HG03108 (cell line): ENCODE measurements around the gene ANO3.

Experiments used
- ATAC-seq: cut with Tn5 transposase; IDR thresholded peaks from one replicate; pipeline ENCODE4 v1.9.1; 2021; ENCODE audit warnings: moderate library complexity; ENCODE audit not compliant: unreplicated experiment

ANO3 gene

GRCh38 chr11:26353010-26353409 is 21.1 kb downstream of the ANO3 start:
- no peak for ATAC-seq

GRCh38 chr11:26359055-26359454 is 27.1 kb downstream of the ANO3 start:
- no peak for ATAC-seq

GRCh38 chr11:26365284-26365683 is 33.4 kb downstream of the ANO3 start:
- ATAC-seq: no peak

- ATAC-seq: no peak
These were observed 45.7 kb downstream of the ANO3 start for GRCh38 chr11:26377619-26378018.

GRCh38 chr11:26399336-26399735 is 67.4 kb downstream of the ANO3 start:
- no peak for ATAC-seq

- no peak for ATAC-seq
These were observed 78.9 kb downstream of the ANO3 start for GRCh38 chr11:26410706-26411366.

GRCh38 chr11:26412955-26413354 is 81.0 kb downstream of the ANO3 start:
- no peak for ATAC-seq

GRCh38 chr11:26418386-26418912 is 86.5 kb downstream of the ANO3 start:
- ATAC-seq: no peak

GRCh38 chr11:26420331-26420730 is 88.4 kb downstream of the ANO3 start:
- no peak for ATAC-seq

- no peak for ATAC-seq
These were observed 92.3 kb downstream of the ANO3 start for GRCh38 chr11:26424255-26424654.

GRCh38 chr11:26439854-26440253 is 107.9 kb downstream of the ANO3 start:
- ATAC-seq: no peak

GRCh38 chr11:26442131-26442530 is 110.2 kb downstream of the ANO3 start:
- no peak for ATAC-seq

- ATAC-seq: no peak
These were observed 111.7 kb downstream of the ANO3 start for GRCh38 chr11:26443617-26444016.

GRCh38 chr11:26457636-26458035 is 125.7 kb downstream of the ANO3 start:
- ATAC-seq: no peak

- ATAC-seq: no peak
These were observed 133.3 kb downstream of the ANO3 start for GRCh38 chr11:26465274-26465673.

- no peak for ATAC-seq
These were observed 135.6 kb downstream of the ANO3 start for GRCh38 chr11:26467506-26467905.

GRCh38 chr11:26470992-26471391 is 139.1 kb downstream of the ANO3 start:
- ATAC-seq: no peak

- no peak for ATAC-seq
These were observed 141.6 kb downstream of the ANO3 start for GRCh38 chr11:26473216-26474194.

GRCh38 chr11:26474401-26474800 is 142.5 kb downstream of the ANO3 start:
- ATAC-seq: no peak

- no peak for ATAC-seq
These were observed 145.5 kb downstream of the ANO3 start for GRCh38 chr11:26477396-26477795.

- ATAC-seq: no peak
These were observed 146.8 kb downstream of the ANO3 start for GRCh38 chr11:26478710-26479109.

- no peak for ATAC-seq
These were observed 148.1 kb downstream of the ANO3 start for GRCh38 chr11:26480041-26480440.
